Measurements from ENCODE around the gene BACH2. TPM values are rescaled to one million over a fixed set of nuclear protein-coding genes. Genes with fewer than 3 reads are reported as not detected.

The BACH2 gene
- total RNA-seq, 1 donor from 2014 or later, result 1.2 TPM

DNA sequence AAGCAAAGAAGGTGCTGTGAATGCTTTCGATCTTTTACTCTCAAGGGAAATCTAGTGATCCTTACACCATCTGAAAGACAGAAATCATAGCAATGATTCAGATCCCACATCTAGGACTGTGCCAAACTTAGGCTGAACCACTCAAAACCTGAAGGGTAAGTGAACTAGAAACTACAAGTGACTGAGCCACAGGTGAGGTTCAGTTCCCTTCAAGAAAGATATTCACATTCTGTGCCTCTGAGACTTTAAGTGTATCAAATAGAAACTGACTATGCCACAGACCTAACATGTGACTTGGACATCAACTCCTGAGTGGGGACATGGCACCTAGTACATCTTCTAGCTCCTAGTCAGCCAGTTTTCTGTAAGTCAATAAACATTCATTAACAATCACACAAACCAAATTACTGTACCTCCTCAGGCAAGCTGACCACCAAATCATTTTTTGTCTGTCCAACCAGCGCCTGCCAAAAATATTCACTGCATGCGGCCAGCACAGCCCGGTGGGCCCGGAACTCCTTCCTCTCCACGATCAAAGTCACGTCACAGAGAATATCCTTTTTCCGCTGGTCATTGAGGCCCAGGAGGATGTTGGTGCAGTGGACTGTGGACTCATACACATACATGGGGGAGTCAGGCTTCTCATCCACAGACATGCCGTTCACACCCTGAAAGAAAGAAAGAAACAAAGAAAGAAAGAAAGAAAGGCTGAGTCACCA, 288.3 kb downstream of the BACH2 start:
- DNase-seq (ENCODE audit: extremely low read depth, low read depth, low spot score), result no peak

- DNase-seq (ENCODE audit: extremely low read depth, low read depth, low spot score), result no peak
Measured at GRCh38 chr6:90005048-90005827, 291.4 kb downstream of the BACH2 start.

DNA sequence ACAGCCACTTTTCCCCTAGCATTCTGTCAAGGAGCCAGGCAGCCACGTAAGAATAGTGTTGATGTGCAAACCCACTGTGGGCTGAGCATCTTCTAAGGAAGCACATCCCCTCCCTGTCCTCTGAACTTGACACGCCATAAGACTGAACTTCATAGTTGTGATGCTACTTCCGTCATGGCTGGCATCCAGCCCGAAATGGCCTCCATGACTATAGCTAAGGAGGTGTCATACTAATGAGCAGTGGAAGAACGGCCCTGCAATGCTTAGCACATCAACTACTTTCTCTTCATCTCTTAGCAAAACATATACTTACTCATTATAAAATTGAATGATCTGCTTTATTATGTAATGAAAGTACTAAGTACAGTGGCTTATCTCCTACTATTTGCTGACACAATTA, 292.1 kb downstream of the BACH2 start:
- no peak for DNase-seq (ENCODE audit: extremely low read depth, low read depth, low spot score)

DNA sequence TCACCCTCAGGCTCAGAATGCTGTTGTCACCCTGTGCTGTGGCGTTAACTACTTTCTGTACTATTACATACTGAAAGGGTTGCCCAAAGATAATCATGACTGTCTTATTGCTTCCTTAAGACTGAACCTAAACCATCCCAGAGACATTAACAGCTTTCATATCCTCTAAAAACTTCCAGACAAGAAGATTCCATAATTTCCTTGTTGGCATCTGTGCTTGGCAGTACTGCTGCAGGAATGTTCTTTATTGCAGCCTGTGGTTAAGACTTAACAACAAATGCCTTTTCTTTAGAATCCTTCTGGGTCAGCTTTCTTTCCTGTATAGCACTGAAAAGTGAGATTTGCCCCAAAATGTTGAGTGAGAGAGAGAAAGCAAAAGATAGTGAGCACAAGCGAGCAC, 292.7 kb downstream of the BACH2 start:
- DNase-seq (ENCODE audit: extremely low read depth, low read depth, low spot score), result no peak

GRCh38 chr6:90003069-90003795, 293.4 kb downstream of the BACH2 start:
- DNase-seq (ENCODE audit: extremely low read depth, low read depth, low spot score), result no peak

DNA sequence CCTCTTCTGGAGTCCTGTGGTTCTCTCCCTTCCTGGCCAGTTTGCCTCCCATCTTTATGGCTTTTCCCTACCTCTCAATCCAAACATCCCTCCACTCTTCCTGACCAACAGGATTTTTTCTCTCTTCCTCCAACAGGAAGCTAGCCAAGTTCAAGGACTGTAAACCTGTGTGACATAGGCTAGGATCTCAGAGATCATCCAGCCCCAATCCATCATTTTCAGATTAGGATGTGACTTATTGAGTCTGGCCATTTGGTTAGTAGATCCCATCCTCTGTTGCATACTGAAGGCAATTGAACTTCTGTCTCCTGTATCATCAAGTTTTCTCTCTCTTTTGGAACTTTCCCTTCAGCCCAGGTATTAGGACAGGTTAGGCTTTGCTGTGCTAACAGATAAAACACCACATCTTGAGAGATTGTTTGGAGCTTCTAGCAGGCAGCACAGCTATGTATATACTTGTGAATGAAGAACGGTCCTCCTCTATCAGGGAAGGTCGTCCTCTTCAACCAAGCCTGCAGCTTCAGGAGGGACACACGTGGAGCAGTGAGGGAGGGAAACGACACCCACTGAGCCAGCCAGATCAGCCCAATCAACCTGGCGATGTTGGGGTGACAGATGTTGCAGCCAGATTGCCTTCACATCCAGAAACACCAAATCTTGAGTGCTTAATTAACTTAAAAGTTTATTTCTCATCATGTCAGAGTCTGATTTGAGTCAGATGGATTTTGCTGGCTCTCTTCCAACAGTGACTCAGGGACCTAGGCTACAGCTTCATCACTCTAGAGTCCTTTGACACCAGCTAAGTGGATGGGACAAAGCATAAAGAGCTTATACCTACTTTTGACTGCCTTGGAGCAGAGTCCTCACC, 295.5 kb downstream of the BACH2 start:
- DNase-seq (ENCODE audit: extremely low read depth, low read depth, low spot score), result no peak

DNA sequence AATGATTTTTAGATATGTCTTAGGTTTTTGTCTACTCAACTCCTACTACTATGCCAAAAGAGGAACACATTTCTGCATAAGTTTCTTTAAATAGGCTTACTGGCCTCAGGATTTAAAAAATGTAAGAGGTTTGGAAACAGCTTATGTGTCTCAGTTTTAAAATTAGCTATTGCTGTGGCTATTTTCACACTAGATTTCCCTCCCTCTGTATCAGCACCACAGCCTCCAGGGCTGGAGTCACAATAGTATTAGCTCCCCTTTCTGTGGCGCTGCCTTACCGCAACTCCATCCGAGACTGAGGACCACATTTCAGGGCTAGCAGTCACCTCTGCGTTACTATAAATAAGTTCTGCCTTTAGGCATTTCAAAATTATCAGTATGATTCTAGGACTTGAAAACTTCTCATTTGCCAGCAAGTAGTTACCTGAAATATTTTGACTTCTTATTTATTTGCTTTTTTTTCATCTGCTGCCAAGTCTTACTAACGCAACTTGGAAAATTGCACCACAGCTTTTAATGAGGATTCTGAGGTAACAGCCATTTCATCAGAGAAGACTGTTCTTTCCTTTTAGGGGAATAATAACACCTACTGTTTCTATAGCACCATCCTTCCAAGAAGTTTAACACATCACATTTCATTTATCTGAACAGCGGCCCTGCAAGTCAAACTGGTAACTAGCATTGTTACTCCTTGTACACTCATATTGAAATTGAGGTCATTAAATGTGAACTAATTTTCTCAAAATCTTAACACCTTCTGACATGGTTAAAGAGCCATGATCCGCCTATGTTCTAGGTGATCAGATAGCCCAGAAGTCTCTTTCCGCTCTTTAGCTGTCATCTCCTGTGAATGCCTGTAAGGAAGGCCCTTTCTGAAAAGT, 296.5 kb downstream of the BACH2 start:
- DNase-seq (ENCODE audit: extremely low read depth, low read depth, low spot score), result no peak

DNA sequence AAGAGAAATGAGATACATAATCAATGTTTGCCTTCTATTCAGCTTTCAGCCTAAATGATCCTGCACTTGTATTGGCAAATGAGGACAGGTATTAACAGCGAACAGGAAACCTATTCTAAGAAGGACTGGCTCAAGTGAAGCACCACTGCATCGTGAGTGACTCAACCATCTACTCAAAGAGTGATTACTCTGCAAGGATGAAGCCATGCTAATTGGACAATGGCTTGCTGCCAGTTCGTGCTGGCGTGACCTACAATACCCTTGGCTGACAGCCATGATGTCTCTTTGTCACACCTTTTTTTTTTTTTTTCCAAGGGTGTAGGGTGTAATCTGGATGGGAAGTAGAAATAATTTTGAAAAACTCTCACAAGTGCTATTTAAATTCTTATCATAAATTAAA, 297.5 kb downstream of the BACH2 start:
- DNase-seq (ENCODE audit: extremely low read depth, low read depth, low spot score), result no peak

- no peak for DNase-seq (ENCODE audit: extremely low read depth, low read depth, low spot score)
Measured at GRCh38 chr6:89997456-89998445, 298.9 kb downstream of the BACH2 start.

- no peak for DNase-seq (ENCODE audit: extremely low read depth, low read depth, low spot score)
Measured at GRCh38 chr6:89993411-89993810, 303.2 kb downstream of the BACH2 start.

DNA sequence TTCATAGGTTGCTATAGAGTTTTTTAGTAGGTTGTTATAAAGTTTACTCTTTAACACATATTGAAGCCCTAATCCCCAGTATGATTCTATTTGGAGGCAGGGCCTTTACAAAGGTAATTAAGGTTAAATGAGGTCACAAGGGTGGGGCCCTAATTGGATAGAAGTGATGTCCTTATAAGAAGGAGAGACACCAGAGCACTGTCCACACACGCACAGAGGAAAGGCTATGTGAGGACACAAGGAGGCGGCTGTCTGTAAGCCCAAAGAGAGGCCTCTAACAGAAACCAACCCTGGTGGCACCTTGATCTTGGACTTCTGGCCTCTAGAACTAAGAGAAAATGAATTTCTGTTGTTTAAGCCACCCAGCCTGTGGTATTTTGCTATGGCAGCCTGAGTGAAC, 303.8 kb downstream of the BACH2 start:
- DNase-seq (ENCODE audit: extremely low read depth, low read depth, low spot score), result no peak

DNA sequence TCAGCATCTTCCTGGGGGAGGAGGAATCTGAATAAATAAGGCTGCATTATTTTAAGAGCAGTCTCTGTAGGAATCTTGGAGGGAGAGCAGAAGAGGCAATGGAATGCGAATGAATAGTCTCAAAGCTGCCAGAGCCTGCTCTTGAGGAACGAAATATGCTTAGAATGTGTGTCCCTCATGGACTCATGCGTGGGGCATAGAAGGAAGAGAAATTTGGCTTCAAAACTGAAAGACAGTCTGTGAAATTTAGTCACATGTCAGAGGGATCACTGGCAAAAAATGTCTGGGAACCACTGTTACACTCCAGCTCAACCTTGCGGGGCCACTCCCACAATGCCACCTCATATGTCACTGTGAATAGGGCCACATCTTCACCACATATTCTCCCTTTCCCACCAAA, 306.9 kb downstream of the BACH2 start:
- DNase-seq (ENCODE audit: extremely low read depth, low read depth, low spot score), result no peak

DNA sequence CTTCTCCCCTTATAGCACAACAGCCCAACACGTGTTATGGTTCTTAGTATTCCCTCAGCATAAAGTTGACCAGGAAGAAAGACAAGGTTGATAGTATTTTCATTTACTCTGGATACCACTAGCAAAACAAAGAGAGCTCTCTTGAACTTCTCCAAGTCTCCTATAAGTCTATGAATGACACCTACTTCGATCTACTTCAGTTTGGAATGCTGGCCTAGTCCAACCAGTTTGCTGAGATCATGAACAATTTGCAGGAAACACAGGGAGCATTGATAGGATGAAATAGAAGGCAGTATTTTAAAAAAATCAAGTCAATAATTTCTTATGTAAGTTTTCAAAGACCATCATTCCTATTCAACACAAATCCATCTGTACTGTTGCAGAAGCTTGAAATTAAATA, 308.8 kb downstream of the BACH2 start:
- no peak for DNase-seq (ENCODE audit: extremely low read depth, low read depth, low spot score)

DNA sequence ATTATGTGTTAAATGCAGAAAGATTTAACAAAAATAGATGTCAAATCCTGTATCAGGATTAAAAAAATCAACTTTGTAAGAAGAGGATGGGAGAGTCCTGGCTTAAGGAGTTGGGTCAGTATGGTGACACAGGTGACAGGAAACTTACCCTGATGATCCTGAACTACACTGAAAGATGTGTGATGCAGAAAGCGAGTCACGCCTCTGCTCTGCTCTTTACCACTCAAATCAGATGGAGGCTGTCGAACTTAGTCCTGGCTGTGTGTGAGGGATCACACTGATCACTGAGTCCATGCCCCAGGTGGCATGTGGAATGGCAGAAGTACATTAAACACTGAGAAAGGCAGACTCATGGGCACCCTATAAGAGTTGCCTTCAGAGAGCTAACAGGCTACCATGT, 309.5 kb downstream of the BACH2 start:
- no peak for DNase-seq (ENCODE audit: extremely low read depth, low read depth, low spot score)

- DNase-seq (ENCODE audit: extremely low read depth, low read depth, low spot score), result no peak
Measured at GRCh38 chr6:89986650-89987074, 310.0 kb downstream of the BACH2 start.

- DNase-seq (ENCODE audit: extremely low read depth, low read depth, low spot score), result no peak
Measured at GRCh38 chr6:89985751-89986493, 310.7 kb downstream of the BACH2 start.

DNA sequence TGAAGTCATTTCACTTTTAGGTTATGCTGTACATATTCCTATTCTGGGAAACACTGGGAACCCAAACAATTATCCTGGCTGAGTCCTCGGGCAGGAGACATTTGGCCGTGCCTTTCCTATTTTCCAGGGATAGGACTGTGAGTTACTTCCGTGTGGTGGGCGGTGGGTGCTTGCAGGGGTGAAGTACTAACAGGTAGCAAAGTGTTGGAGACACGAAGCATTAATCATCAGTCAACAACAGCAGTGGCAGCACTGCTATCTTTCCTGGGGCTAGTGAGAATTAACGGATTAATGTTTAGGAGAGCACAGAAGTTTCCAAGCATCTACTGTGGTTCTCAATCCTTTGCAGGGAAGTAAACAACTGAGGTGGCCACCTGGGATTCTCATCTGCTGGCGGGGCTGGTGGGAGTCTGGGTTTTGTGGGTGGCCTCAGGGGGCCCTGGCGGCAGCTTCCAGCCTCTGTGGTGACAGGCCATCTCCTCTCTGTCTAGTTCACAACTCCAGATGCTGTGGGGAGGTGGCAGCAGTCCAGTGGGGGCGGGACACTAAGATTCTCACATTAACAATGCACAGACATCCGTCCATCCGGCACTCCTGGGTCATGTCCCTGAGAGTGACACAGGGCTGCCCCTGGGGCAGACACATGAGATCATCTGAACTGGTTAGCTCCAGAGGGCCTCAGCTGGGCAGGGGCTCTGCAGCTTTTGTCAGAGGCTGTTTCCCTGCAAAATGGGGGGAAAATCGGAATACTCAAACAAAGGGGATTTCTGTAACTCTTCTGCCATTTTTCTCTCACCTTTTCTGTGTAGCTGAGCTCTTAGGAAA, 311.5 kb downstream of the BACH2 start:
- no peak for DNase-seq (ENCODE audit: extremely low read depth, low read depth, low spot score)
